ENCODE data around the gene WDR48. TPM values are rescaled to one million over a fixed set of nuclear protein-coding genes. Genes with fewer than 3 reads are reported as not detected.

Gene WDR48
- total RNA-seq, 3 donors from 2014 or later = 32.8 to 48.9 (median 33.8) TPM

DNA sequence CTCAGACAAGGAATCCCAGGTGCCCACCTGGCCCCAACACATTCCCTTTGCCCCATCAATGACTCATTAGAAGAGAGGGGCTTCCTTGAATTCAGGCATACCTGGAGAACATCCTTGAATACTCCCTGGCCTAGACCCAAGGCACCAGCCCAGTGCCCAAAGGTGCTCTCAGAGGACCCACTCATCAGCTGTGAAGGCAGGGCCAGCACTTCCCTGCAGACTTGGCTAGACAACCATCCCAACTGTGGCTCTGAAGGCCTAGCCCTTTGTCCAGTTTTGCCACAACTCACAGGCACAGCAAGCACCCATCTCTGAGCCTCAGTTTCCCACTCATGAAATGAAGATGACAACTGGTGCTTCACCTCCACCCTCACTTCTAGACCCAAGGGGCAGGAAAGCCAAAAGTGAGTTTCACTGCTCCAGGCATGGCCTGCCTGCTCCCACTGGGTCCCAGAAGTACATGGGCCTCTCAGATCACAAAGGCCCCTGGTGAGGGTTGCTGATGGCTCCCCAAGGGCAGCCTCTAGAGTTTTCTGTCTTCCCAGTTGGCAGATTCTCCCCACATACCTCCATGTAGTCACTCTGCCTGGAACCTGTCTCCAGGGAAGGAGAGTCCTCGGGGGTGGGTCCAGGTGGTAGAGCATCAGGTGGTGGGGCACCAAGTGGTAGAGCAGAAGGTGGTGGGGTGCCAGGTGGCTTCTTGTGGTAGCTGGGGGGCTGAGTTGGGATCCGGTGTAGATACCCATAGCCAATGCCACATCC, 48.1 kb downstream of the WDR48 start:
- intact Hi-C loops (cut with DNase I; ENCODE audit: low total_unique reads) = loop anchor here (10.0 kb wide), 1 partner anchor 195 kb away; no protein-coding TSS in a partner anchor
- peak overlapping the region in 1 of 2 donors; percentile 29 for H3K27ac ChIP-seq
- H3K4me1 ChIP-seq = peaks cover 4 to 23% of the 10 kb centered on the region in 2 donors
- no peak overlapping the region for H3K4me3 ChIP-seq
- H3K27me3 ChIP-seq = no peaks in the 10 kb centered on the region
- no peak for DNase-seq (ENCODE audit: low spot score in 2 of 2)
- TF ChIP-seq POLR2AphosphoS5 (IDR thresholded peaks at IDR 0.05) = no peak
- TF ChIP-seq, protein P1, sequence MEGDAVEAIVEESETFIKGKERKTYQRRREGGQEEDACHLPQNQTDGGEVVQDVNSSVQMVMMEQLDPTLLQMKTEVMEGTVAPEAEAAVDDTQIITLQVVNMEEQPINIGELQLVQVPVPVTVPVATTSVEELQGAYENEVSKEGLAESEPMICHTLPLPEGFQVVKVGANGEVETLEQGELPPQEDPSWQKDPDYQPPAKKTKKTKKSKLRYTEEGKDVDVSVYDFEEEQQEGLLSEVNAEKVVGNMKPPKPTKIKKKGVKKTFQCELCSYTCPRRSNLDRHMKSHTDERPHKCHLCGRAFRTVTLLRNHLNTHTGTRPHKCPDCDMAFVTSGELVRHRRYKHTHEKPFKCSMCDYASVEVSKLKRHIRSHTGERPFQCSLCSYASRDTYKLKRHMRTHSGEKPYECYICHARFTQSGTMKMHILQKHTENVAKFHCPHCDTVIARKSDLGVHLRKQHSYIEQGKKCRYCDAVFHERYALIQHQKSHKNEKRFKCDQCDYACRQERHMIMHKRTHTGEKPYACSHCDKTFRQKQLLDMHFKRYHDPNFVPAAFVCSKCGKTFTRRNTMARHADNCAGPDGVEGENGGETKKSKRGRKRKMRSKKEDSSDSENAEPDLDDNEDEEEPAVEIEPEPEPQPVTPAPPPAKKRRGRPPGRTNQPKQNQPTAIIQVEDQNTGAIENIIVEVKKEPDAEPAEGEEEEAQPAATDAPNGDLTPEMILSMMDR (IDR thresholded peaks at IDR 0.05) = no peak
- no peak for TF ChIP-seq POLR2A (IDR thresholded peaks at IDR 0.05)
- peaks cover 12% of the 10 kb centered on the region for H3K36me3 ChIP-seq
- H3K9me3 ChIP-seq = no peaks in the 10 kb centered on the region

DNA sequence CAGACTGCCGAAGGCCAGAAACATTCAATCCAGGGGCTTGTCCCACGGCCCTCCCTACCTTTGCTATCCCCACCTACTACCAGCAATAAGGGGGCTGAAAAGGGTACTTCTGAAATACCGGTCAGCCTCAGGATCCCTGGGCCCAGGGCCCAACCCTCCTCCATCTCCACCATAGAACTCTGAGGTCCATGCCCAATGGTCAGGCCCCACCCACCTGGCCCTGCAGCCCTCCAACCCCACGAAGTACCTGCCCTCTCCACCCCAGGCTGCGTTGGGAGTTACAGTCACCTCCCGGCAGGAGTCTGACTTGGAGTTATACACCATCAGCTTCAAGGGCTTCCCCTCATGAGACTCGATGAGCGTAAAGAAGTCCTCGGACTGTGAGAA, 48.7 kb downstream of the WDR48 start:
- H3K9me3 ChIP-seq = no peaks in the 10 kb centered on the region
- no peak overlapping the region for H3K4me3 ChIP-seq
- no peak for DNase-seq (ENCODE audit: low spot score in 2 of 2)
- no peak for TF ChIP-seq POLR2AphosphoS5 (IDR thresholded peaks at IDR 0.05)
- TF ChIP-seq, protein P1 (IDR thresholded peaks at IDR 0.05) = no peak
- no peak for TF ChIP-seq POLR2A (IDR thresholded peaks at IDR 0.05)
- H3K27ac ChIP-seq = peak overlapping the region; percentile 29 to 50
- peaks cover 8 to 28% of the 10 kb centered on the region in 2 donors for H3K4me1 ChIP-seq
- intact Hi-C loops (cut with DNase I; ENCODE audit: low total_unique reads) = loop anchor here (10.0 kb wide), 1 partner anchor 194 kb away; no protein-coding TSS in a partner anchor
- H3K36me3 ChIP-seq = peaks cover 12% of the 10 kb centered on the region
- no peaks in the 10 kb centered on the region for H3K27me3 ChIP-seq

DNA sequence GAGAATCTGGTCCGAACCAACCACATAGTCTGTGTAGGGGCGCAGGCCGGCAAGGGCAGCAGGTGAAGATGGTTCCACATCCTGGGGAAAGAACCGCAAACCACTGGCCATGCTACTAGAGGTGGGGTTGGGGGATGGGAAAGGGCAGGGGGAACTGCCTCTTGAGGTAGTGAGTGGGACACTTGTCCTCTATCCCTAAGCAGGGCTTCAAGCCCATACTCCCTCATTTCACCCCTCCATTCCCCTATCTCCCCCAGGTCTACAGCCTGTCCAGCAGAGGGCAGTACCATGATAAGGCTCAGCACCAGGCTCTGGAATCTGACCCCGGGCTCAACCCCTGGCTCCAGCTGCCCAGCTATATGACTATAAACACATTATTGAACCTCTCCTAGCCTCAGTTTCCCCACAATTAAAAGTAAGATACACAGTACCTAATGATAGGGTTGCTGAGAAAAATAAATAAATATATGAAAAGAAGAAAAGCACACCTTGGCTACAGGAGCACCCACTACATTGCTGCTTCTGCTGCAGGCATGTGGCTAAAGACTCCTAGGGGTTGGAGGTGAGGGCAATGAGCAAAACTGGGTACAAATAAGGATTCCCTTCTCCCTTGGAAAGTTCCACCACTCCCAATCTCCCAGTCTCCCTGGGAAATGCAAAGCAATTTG, 49.3 kb downstream of the WDR48 start:
- Histone ChIP-seq H3K27ac (peak overlapping the region in 1 of 2 donors; percentile 50), H3K36me3 (peaks cover 12% of the 10 kb centered on the region), H3K27me3 (no peaks in the 10 kb centered on the region), H3K4me3 (no peak overlapping the region), H3K9me3 (no peaks in the 10 kb centered on the region), H3K4me1 (peaks cover 8 to 32% of the 10 kb centered on the region in 2 donors)
- intact Hi-C loops (cut with DNase I; ENCODE audit: low total_unique reads) = loop anchor here (10.0 kb wide), 1 partner anchor 194 kb away; no protein-coding TSS in a partner anchor
- TF ChIP-seq POLR2AphosphoS5 (IDR thresholded peaks at IDR 0.05) = no peak
- TF ChIP-seq, protein P1 (IDR thresholded peaks at IDR 0.05) = peak in 2 of 3 donors; percentile 13 to 32
- no peak for DNase-seq (ENCODE audit: low spot score in 2 of 2)

DNA sequence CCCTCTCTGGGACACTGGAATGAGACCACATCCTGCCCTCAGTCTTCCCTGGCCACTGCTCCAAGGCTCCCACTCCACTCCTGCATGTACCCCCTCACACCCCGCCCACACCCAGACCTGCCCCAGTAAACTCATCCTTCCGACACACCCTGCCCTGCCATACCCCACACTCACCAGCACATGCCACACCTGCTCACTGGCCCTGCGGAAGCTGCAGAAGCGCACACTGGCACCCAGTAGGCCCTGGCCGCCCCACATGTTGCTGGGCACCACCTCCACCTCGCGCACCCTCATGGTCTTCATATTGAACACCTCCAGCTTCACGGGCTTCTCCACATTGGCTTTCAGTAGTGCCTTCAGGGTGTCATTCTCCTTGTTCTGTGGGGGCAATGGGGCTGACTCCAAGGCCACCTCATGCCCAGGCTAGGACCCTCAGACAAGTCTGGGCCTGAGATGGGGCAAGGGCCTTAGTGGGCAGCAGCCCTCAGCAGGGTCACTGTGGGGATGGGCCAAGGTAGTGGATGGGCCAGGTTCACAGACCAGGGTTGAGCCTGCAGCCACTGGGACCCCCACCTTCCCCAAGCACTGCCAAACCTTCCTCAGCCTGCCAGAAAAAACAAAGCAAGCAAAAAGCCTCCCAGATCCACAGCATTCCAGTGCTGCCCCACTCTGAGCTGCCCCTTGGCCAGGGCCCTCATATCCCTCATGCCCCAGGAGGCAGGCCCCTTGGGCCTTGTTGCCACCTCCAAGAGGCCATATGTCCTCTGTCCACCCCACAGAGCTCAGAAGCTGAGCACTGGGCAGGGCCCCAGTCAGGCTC, 50.9 kb downstream of the WDR48 start:
- Histone ChIP-seq H3K27ac (peak overlapping the region; percentile 41 to 100), H3K4me3 (no peak overlapping the region), H3K27me3 (no peaks in the 10 kb centered on the region), H3K4me1 (peaks cover 8 to 32% of the 10 kb centered on the region in 2 donors), H3K36me3 (peaks cover 12% of the 10 kb centered on the region), H3K9me3 (no peaks in the 10 kb centered on the region)
- no peak for DNase-seq (ENCODE audit: low spot score in 2 of 2)
- TF ChIP-seq, protein P1 (IDR thresholded peaks at IDR 0.05) = no peak
- TF ChIP-seq POLR2A (IDR thresholded peaks at IDR 0.05) (no peak), POLR2AphosphoS5 (IDR thresholded peaks at IDR 0.05) (no peak)
- intact Hi-C loops (cut with DNase I; ENCODE audit: low total_unique reads) = loop anchor here (10.0 kb wide), 1 partner anchor 192 kb away; no protein-coding TSS in a partner anchor
